NCI-H146 treated with DMSO at 0.1 percent for 48 hours (cell line): ENCODE results near the gene RFX3.
A peak's percentile ranks its signal among the peaks of the same experiment; 100 is the strongest.

Source experiments
- DNase-seq: peaks from one replicate; lab custom pipeline; 2025; ENCODE audit not compliant: unreplicated experiment; lab: John Stamatoyannopoulos, UW

The RFX3 gene

GRCh38 chr9:3525836-3526164 is at the start of gene RFX3:
Gene RFX3, minus strand, starts transcription at chr9:3526001. Its CDS starts 130,413 bp downstream, at chr9:3395588.
- peak; percentile 90 for DNase-seq

- no peak for DNase-seq
Observed at GRCh38 chr9:3571500-3571899, 45.7 kb upstream of the RFX3 start.

GRCh38 chr9:3569529-3569928 is 43.7 kb upstream of the RFX3 start:
- DNase-seq = no peak

- DNase-seq = no peak
Observed at GRCh38 chr9:3567988-3568387, 42.2 kb upstream of the RFX3 start.

GRCh38 chr9:3553076-3553765 is 27.4 kb upstream of the RFX3 start:
- peak; percentile 83 for DNase-seq

GRCh38 chr9:3549225-3549624 is 23.4 kb upstream of the RFX3 start:
- DNase-seq = no peak

GRCh38 chr9:3548648-3549047 is 22.8 kb upstream of the RFX3 start:
- no peak for DNase-seq

GRCh38 chr9:3541206-3541605 is 15.4 kb upstream of the RFX3 start:
- no peak for DNase-seq

- DNase-seq = no peak
Observed at GRCh38 chr9:3534614-3535404, 9.0 kb upstream of the RFX3 start.

- DNase-seq = no peak
Observed at GRCh38 chr9:3532158-3532557, 6.4 kb upstream of the RFX3 start.

- DNase-seq = peak; percentile 74
Observed at GRCh38 chr9:3528451-3528850, 2.6 kb upstream of the RFX3 start.

- peak; percentile 89 for DNase-seq
Observed at GRCh38 chr9:3526997-3527940, 1.5 kb upstream of the RFX3 start.

- peak; percentile 89 for DNase-seq
Observed at GRCh38 chr9:3526165-3526996, 580 bp upstream of the RFX3 start.

- DNase-seq = no peak
Observed at GRCh38 chr9:3525096-3525835, 535 bp downstream of the RFX3 start.

GRCh38 chr9:3521966-3522365 is 3.8 kb downstream of the RFX3 start:
- no peak for DNase-seq

GRCh38 chr9:3520564-3520963 is 5.2 kb downstream of the RFX3 start:
- no peak for DNase-seq

GRCh38 chr9:3517377-3518048 is 8.3 kb downstream of the RFX3 start:
- DNase-seq = no peak

- DNase-seq = no peak
Observed at GRCh38 chr9:3516667-3517330, 9.0 kb downstream of the RFX3 start.

- DNase-seq = no peak
Observed at GRCh38 chr9:3515405-3515804, 10.4 kb downstream of the RFX3 start.
